A549 treated with AZD2906 at 1 μM for 4 hours (cell line): ENCODE measurements around the gene ROCK1. TPM values are rescaled to one million over a fixed set of nuclear protein-coding genes. Genes with fewer than 3 reads are reported as not detected.

Experiments
- total RNA-seq: library from RNA; stranded (reverse); fragments of 200-300 nt; extraction: Qiagen RNA extraction; gene quantifications from 5 replicates; pipeline ENCODE4 v1.2.3, GENCODE V29; 2022

ROCK1 gene
- total RNA-seq: 15.8 to 25.6 TPM (median 19.9 TPM) in 5 replicates

DNA sequence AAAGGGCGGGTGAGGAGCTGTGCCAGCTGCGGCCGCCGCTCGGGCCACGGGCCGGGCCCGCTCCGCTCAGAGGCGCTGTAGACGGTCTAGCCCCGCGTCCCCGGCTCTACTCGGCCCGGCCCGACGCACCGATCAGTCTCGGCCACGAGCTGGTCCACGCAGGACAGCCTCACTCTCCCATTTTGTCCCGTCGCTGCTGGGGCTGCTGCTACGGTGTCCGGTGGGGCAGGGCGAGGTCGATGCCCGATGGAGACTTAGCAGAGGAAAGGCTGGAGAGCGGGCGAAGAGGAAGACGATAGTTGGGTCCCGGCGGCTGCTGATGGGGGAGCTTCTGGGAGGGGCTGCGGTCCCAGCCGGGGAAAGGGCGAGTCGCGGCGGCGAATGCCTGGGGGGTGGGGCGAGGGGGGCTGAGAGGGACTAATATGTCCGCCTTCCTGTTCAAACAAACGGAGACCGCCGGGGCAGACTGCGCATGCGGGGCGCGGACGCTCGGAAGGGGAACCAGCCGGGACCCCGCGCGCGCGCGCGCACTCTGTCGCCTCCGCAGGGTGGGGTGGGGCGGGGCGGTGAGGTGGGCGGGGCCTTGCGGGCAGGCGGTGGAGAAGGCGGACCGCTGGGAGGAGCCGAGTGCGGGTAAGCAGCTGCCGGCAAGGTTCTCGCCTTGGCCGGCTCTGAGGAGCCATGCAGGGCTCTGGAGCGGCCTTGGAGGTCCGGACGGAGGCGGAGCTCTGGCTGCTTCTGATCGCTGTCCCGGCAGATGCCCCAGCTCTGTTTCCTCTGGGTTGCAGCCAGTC lies at the start of gene ROCK1:
ROCK1 (minus strand) TSS at position 468 of the 794 bp plus-strand sequence. CDS start 903 bp downstream, outside the sequence.

Other genes with a start within 250 kb of the ROCK1 start
- gene GREB1L, start 130.4 kb upstream of the ROCK1 start, total RNA-seq: 3.1 to 5.9 TPM (median 5.3 TPM) in 5 replicates